SK-N-MC (cell line): Measurements from ENCODE around the gene SCYGR2.

Source experiments
- DNase-seq: peaks from one replicate; pipeline ENCODE4 v3.0.0-alpha.2; 2011; ENCODE audit warnings: low read depth, low spot score
- H3K27ac ChIP-seq: fragments of 200-600 bp; sonication (generic); 2 replicates; pipeline ENCODE4 v1.5.1; 2016; ENCODE audit warnings: mixed run types
- H3K36me3 ChIP-seq: fragments of 200-600 bp; sonication (generic); 2 replicates; pipeline ENCODE4 v1.6.1; 2017; ENCODE audit warnings: antibody characterized with exemption, low read length, mixed read lengths; ENCODE audit not compliant: insufficient read depth
- H3K4me3 ChIP-seq: fragments of 200-600 bp; sonication (generic); 2 replicates; pipeline ENCODE4 v1.5.1; 2016
- H3K9ac ChIP-seq: fragments of 200-600 bp; sonication (generic); 2 replicates; pipeline ENCODE4 v1.8.0; 2017; ENCODE audit warnings: mixed run types, mixed read lengths; ENCODE audit not compliant: insufficient read length
- H3K9me3 ChIP-seq: fragments of 200-600 bp; sonication (generic); 2 replicates; pipeline ENCODE4 v1.6.1; 2017; ENCODE audit warnings: low read depth, mild to moderate bottlenecking, antibody characterized with exemption, low read length, moderate library complexity, mixed read lengths
- EZH2 ChIP-seq: fragments of 200-600 bp; sonication (generic); IDR thresholded peaks from one replicate; pipeline ENCODE4 v1.6.1; 2017; ENCODE audit warnings: antibody characterized with exemption
- FOXP2 ChIP-seq: optimal IDR thresholded peaks from 2 replicates; pipeline ENCODE3; 2011; ENCODE audit warnings: mild to moderate bottlenecking, moderate library complexity; ENCODE audit not compliant: insufficient read depth; ENCODE audit errors: extremely low read length, control extremely low read depth
- POLR2AphosphoS5 ChIP-seq: IDR thresholded peaks from 2 replicates; pipeline ENCODE4 v1.6.1; 2012; ENCODE audit warnings: mild to moderate bottlenecking, low read depth, low read length, borderline replicate concordance

The SCYGR2 gene

DNA sequence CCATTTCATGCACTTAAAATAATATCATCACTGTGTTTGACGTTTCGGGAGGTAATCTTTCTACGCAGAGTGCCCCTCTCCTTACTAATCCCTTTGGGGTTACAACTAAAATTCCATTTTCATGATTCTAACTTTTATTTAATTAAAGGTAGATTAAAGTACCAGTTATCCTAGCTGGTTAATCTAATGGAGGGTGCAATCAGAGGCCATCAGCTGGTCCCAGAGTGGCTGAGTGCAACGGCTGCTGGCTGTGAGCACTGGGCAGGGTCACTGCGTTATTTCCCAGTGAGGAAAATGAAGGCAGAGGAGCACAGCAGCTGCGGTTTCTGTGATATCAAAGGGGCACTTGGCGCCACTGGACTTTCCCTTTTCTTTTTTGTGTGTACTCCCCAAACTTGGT, 30.7 kb downstream of the SCYGR2 start:
- H3K4me3 ChIP-seq: no peak overlapping the region
- H3K36me3 ChIP-seq: no peaks in the 10 kb centered on the region
- DNase-seq: no peak
- no peak overlapping the region for H3K9ac ChIP-seq
- H3K27ac ChIP-seq: no peak overlapping the region
- TF ChIP-seq POLR2AphosphoS5 (no peak), EZH2 (no peak), FOXP2 (no peak)
- no peaks in the 10 kb centered on the region for H3K9me3 ChIP-seq

DNA sequence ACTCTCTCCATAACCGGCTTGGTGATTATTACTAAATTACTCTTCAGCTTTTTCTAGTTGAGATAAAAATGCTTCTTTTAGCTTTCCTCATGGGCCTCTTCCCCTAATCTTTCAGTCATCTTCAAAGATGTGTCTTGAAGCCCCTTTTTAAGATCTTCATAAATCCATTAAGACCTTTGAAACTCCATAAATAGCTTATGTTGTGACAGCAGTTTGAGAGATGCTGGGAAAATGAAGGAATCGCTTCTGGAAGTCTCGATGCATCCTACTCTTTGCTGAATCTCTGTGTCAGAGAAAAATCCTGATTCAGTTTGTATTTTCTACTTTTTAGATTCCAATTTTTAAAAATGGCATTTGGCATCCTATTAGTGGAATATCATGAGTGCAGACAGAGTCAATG, 31.6 kb downstream of the SCYGR2 start:
- DNase-seq: no peak
- no peaks in the 10 kb centered on the region for H3K9me3 ChIP-seq
- no peak overlapping the region for H3K9ac ChIP-seq
- TF ChIP-seq POLR2AphosphoS5: no peak
- TF ChIP-seq FOXP2: no peak
- TF ChIP-seq EZH2: no peak
- no peak overlapping the region for H3K27ac ChIP-seq
- H3K36me3 ChIP-seq: no peaks in the 10 kb centered on the region
- no peak overlapping the region for H3K4me3 ChIP-seq

DNA sequence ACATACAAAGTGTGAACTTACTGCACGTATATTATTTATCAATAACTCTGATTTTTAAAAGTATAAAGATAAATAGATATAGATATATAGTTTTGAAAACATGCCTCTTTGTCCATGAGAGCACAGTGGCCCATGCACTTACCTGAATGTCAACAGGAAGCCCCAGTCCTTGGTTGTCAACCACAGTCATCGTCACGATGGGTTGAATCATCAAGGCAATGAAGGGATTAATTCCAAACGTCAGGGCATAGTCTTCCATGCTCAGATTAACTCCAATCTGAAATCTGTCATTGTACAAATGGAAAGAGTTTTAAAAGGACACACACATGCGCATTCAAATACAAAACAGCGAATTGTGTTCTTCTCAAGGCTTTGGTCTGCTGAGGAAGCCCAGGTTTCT, 34.1 kb downstream of the SCYGR2 start:
- Histone ChIP-seq H3K36me3 (no peaks in the 10 kb centered on the region), H3K27ac (no peak overlapping the region), H3K4me3 (no peak overlapping the region), H3K9ac (no peak overlapping the region), H3K9me3 (no peaks in the 10 kb centered on the region)
- no peak for DNase-seq
- TF ChIP-seq EZH2: no peak
- no peak for TF ChIP-seq POLR2AphosphoS5
- TF ChIP-seq FOXP2: no peak

- no peak for TF ChIP-seq FOXP2
- TF ChIP-seq POLR2AphosphoS5: no peak
- TF ChIP-seq EZH2: no peak
Observed at GRCh38 chr2:227634201-227634600, 35.5 kb downstream of the SCYGR2 start.

GRCh38 chr2:227642656-227643055, 44.0 kb downstream of the SCYGR2 start:
- Histone ChIP-seq H3K4me3 (no peak overlapping the region), H3K36me3 (no peaks in the 10 kb centered on the region), H3K27ac (no peak overlapping the region), H3K9ac (no peak overlapping the region), H3K9me3 (no peaks in the 10 kb centered on the region)
- DNase-seq: no peak
- no peak for TF ChIP-seq FOXP2
- TF ChIP-seq EZH2: no peak
- TF ChIP-seq POLR2AphosphoS5: no peak

More at GRCh38 chr2:227634201-227634600, 35.5 kb downstream of the SCYGR2 start:
- H3K9ac ChIP-seq: no peak overlapping the region
- no peaks in the 10 kb centered on the region for H3K9me3 ChIP-seq
- DNase-seq: no peak
- H3K27ac ChIP-seq: no peak overlapping the region
- H3K4me3 ChIP-seq: no peak overlapping the region
- no peaks in the 10 kb centered on the region for H3K36me3 ChIP-seq

DNA sequence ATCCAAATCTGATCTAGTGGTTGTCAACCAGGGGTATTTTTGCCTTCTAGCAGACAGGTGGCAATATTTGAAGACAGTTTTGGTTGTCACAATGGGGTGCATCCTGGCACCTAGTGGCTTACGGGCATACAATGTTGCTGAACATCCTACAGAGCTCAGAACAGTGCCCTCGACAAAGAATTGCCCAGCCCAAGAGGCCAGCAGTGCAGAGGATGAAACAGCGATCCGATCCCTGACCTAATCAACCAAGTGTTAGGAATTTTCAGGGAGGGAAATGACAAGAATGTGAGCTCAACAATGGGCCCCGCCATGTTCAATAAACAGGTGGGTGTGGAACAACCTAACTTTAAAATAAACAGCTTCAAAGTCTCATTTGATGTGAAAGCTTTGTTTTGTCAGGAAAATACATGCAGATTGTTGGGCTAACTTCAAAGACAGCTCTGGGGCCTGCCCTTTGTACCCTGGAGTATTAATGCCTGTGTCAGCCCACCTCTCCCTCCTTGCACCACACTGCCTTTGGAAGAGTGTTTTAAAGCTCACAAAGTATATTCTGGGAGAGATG, 45.4 kb downstream of the SCYGR2 start:
- H3K9me3 ChIP-seq: no peaks in the 10 kb centered on the region
- DNase-seq: no peak
- no peak overlapping the region for H3K9ac ChIP-seq
- TF ChIP-seq POLR2AphosphoS5: no peak
- TF ChIP-seq EZH2: no peak
- no peak for TF ChIP-seq FOXP2
- H3K4me3 ChIP-seq: no peak overlapping the region
- no peak overlapping the region for H3K27ac ChIP-seq
- no peaks in the 10 kb centered on the region for H3K36me3 ChIP-seq
